PFSK-1 (cell line): ENCODE results near the gene LRCOL1.

Experiments used
- FOXP2 ChIP-seq: optimal IDR thresholded peaks from 2 replicates; pipeline ENCODE3; 2011; ENCODE audit warnings: borderline replicate concordance, control low read depth, inconsistent platforms; ENCODE audit not compliant: insufficient read depth; ENCODE audit errors: extremely low read length, extremely low read depth
- POLR2AphosphoS5 ChIP-seq: IDR thresholded peaks from 2 replicates; pipeline ENCODE4 v1.6.1; 2012; ENCODE audit warnings: low read depth, mild to moderate bottlenecking, control low read depth, low read length, moderate library complexity
- SIN3A ChIP-seq: IDR thresholded peaks from 2 replicates; pipeline ENCODE4 v1.6.1; 2012; ENCODE audit warnings: mild to moderate bottlenecking, low read length, moderate library complexity, borderline replicate concordance; ENCODE audit not compliant: insufficient read depth
- TAF1 ChIP-seq: IDR thresholded peaks from 2 replicates; pipeline ENCODE4 v1.6.1; 2012; ENCODE audit warnings: low read length, control low read depth, borderline replicate concordance; ENCODE audit not compliant: insufficient read depth
- TF ChIP-seq, protein P1 (sequence below), 2 experiments: IDR thresholded peaks; 2 replicates each; pipeline versions ENCODE4 v1.6.1 to v1.8.0; 2011 to 2012; ENCODE audit warnings: low read depth in 2 of 2, low read length in 2 of 2, control low read depth in 1 of 2, inconsistent platforms in 1 of 2, mild to moderate bottlenecking in 1 of 2, moderate library complexity in 1 of 2; ENCODE audit not compliant: insufficient read depth in 1 of 2

DNA sequence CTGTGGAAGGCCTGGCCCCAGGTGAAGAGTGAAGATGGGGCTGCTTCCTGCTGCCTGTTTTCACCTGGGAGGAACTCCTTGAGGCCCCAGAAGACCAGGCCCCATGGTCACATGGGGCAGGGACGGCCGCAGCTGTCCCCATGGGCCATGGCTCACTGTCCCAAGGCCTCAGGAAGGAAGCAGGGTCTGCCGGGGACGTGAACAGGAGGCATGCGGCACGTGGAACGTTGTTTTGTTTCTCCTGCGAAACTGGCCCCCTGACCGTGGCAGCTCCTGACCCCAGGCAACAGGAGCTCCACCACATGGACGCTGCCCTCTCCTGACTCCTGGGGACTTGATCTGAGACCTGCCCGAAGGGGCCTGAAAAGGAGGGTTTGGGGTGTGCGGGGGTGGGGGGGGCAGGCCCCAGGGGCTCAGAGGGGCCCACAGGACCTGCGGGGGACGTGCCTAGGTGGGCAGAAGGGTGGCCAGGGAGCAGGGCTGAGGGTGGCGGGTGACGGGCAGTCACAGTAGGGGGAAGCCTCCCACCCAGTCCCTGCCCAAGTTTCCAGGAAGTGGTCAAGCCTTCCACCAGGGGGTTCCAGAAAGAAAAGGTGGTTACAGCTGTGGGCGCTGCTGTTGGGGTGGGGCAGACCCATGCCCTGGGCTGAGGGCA lies 41.4 kb downstream of the LRCOL1 start:
- TF ChIP-seq POLR2AphosphoS5 (no peak), TAF1 (no peak), SIN3A (no peak), FOXP2 (no peak)
- TF ChIP-seq, protein P1, sequence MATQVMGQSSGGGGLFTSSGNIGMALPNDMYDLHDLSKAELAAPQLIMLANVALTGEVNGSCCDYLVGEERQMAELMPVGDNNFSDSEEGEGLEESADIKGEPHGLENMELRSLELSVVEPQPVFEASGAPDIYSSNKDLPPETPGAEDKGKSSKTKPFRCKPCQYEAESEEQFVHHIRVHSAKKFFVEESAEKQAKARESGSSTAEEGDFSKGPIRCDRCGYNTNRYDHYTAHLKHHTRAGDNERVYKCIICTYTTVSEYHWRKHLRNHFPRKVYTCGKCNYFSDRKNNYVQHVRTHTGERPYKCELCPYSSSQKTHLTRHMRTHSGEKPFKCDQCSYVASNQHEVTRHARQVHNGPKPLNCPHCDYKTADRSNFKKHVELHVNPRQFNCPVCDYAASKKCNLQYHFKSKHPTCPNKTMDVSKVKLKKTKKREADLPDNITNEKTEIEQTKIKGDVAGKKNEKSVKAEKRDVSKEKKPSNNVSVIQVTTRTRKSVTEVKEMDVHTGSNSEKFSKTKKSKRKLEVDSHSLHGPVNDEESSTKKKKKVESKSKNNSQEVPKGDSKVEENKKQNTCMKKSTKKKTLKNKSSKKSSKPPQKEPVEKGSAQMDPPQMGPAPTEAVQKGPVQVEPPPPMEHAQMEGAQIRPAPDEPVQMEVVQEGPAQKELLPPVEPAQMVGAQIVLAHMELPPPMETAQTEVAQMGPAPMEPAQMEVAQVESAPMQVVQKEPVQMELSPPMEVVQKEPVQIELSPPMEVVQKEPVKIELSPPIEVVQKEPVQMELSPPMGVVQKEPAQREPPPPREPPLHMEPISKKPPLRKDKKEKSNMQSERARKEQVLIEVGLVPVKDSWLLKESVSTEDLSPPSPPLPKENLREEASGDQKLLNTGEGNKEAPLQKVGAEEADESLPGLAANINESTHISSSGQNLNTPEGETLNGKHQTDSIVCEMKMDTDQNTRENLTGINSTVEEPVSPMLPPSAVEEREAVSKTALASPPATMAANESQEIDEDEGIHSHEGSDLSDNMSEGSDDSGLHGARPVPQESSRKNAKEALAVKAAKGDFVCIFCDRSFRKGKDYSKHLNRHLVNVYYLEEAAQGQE (IDR thresholded peaks at IDR 0.05; ENCODE audit: insufficient read depth in 1 of 2, low read depth in 2 of 2, low read length in 2 of 2), result no peak
